Occipital lobe (tissue), 2 donors: ENCODE results near the gene ZNF701. TPM values are rescaled to one million over a fixed set of nuclear protein-coding genes. Genes with fewer than 3 reads are reported as not detected.

Experiments used
- small RNA-seq: library from RNA; depleted of rRNA; stranded (forward); fragments of <200 nt; gene quantifications from one replicate; pipeline ENCODE3, GENCODE V24; 2014
- total RNA-seq: library from RNA; depleted of rRNA; stranded (reverse); fragments of >200 nt; gene quantifications from one replicate; pipeline ENCODE4 v1.2.3, GENCODE V29; 2014

The ZNF701 gene
- total RNA-seq, 1 donor from 2014 or later: 27.3 TPM

Small RNA genes within 50 kb of the gene (small RNA-seq; reads per million reads assigned to genes)
- gene RPL39P34: not detected

Other genes starting within 250 kb of the ZNF701 start
- 17.8 TPM for gene ZNF610, start 234.0 kb upstream of the ZNF701 start, total RNA-seq
- gene ZNF880, start 200.4 kb upstream of the ZNF701 start, total RNA-seq: 93.4 TPM
- 57.9 TPM for gene ZNF528, start 172.4 kb upstream of the ZNF701 start, total RNA-seq
- 2.8 TPM for gene ZNF534, start 141.1 kb upstream of the ZNF701 start, total RNA-seq
- 28.4 TPM for gene ZNF578, start 116.7 kb upstream of the ZNF701 start, total RNA-seq
- gene ZNF808, start 42.6 kb upstream of the ZNF701 start, total RNA-seq: 23.9 TPM
- gene ZNF83, start 68.1 kb downstream of the ZNF701 start, total RNA-seq: 49.4 TPM
- gene ZNF611, start 164.8 kb downstream of the ZNF701 start, total RNA-seq: 34.5 TPM
- gene ZNF600, start 216.5 kb downstream of the ZNF701 start, total RNA-seq: 0.31 TPM